ENCODE results near the gene EPHB2. TPM values are rescaled to one million over a fixed set of nuclear protein-coding genes. Genes with fewer than 3 reads are reported as not detected.

The EPHB2 gene
- total RNA-seq, 4 donors from 2014 or later, result 7.2 to 12.6 (median 9.1) TPM

GRCh38 chr1:22689505-22689904, 21.1 kb upstream of the EPHB2 start:
- no peaks in the 10 kb centered on the region for H3K36me3 ChIP-seq
- H3K4me3 ChIP-seq, result no peak overlapping the region
- DNase-seq (ENCODE audit: low spot score in 2 of 2), result no peak
- no peak overlapping the region for H3K27ac ChIP-seq
- no peaks in the 10 kb centered on the region for H3K4me1 ChIP-seq
- peaks cover 2 to 9% of the 10 kb centered on the region in 2 donors for H3K27me3 ChIP-seq
- TF ChIP-seq EP300 (IDR thresholded peaks at IDR 0.05) (no peak), POLR2A (IDR thresholded peaks at IDR 0.05) (no peak)
- TF ChIP-seq, protein P1, sequence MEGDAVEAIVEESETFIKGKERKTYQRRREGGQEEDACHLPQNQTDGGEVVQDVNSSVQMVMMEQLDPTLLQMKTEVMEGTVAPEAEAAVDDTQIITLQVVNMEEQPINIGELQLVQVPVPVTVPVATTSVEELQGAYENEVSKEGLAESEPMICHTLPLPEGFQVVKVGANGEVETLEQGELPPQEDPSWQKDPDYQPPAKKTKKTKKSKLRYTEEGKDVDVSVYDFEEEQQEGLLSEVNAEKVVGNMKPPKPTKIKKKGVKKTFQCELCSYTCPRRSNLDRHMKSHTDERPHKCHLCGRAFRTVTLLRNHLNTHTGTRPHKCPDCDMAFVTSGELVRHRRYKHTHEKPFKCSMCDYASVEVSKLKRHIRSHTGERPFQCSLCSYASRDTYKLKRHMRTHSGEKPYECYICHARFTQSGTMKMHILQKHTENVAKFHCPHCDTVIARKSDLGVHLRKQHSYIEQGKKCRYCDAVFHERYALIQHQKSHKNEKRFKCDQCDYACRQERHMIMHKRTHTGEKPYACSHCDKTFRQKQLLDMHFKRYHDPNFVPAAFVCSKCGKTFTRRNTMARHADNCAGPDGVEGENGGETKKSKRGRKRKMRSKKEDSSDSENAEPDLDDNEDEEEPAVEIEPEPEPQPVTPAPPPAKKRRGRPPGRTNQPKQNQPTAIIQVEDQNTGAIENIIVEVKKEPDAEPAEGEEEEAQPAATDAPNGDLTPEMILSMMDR (IDR thresholded peaks at IDR 0.05), result no peak
- 74 to 79% methylated on average over 11 of the region's 11 CpGs for WGBS, 2 donors
- no peaks in the 10 kb centered on the region for H3K9me3 ChIP-seq

DNA sequence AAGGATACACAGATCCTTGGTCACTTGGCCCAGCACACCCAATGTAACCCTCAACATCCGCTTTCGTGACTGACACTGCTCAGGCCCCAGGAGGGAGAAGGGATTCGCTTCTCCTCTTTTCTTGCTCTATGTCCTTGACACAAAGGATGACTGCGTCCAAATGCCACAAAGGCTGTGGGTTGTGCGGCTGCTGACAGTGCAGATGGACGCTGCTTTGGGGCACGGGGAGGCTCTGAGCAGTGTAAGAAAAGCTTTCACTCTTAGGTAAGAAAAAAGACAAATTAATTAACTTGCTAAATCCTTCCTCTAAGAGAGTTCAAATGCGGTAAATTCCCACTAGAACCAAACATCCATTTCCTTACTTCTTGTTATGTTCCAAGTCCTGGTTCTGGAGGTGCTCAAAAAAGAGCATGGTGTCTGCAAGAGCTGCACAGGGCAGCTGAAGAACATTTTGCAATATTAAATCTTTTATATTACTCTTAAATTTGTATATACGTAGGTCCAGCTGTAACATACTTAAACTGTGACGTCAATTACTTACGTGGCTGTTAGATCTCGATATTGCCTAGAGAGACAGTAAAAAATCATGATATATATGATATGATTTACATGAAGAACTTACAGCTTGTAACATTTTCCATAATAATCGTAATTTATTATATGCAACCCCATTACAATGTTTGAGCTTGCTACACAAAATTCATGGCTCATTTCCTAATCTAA, 19.4 kb upstream of the EPHB2 start:
- Histone ChIP-seq H3K36me3 (no peaks in the 10 kb centered on the region), H3K9me3 (no peaks in the 10 kb centered on the region), H3K4me1 (no peaks in the 10 kb centered on the region), H3K27me3 (peaks cover 0 to 2% of the 10 kb centered on the region in 2 donors), H3K4me3 (no peak overlapping the region), H3K27ac (no peak overlapping the region)
- no peak for TF ChIP-seq EP300 (IDR thresholded peaks at IDR 0.05)
- no peak for TF ChIP-seq POLR2A (IDR thresholded peaks at IDR 0.05)
- TF ChIP-seq, protein P1 (IDR thresholded peaks at IDR 0.05), result no peak
- 67 to 68% methylated on average over 13 of the region's 13 CpGs for whole genome bisulfite sequencing, 2 donors
- no peak for DNase-seq (ENCODE audit: low spot score in 2 of 2)

- DNase-seq (ENCODE audit: low spot score in 2 of 2), result no peak
- TF ChIP-seq, protein P1 (IDR thresholded peaks at IDR 0.05), result no peak
- TF ChIP-seq POLR2A (IDR thresholded peaks at IDR 0.05), result no peak
- no peak for TF ChIP-seq EP300 (IDR thresholded peaks at IDR 0.05)
Observed at GRCh38 chr1:22694172-22694571, 16.5 kb upstream of the EPHB2 start.

DNA sequence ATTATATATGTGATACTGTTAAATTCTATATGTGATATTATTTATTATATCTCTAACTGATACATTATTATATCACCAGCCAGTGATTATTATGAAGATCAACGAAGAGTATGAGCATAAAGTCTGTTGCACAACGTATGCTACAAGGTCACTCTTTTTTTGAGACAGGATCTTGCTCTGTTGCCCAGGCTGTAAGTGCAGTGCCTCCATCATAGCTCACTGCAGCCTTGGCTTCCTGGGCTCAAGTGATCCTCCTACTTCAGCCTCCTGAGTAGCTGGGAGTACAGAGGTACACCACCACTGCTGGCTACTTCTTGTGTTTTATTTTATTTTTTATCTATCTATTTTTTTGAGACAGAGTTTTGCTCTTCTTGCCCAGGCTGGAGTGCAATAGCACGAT, 14.0 kb upstream of the EPHB2 start:
- no peak for DNase-seq (ENCODE audit: low spot score in 2 of 2)
- 81 to 83% methylated on average over 3 of the region's 3 CpGs for WGBS, 2 donors
- TF ChIP-seq POLR2A (IDR thresholded peaks at IDR 0.05) (no peak), EP300 (IDR thresholded peaks at IDR 0.05) (no peak)
- TF ChIP-seq, protein P1 (IDR thresholded peaks at IDR 0.05), result no peak

More at GRCh38 chr1:22694172-22694571, 16.5 kb upstream of the EPHB2 start:
- no peaks in the 10 kb centered on the region for H3K36me3 ChIP-seq
- H3K9me3 ChIP-seq, result no peaks in the 10 kb centered on the region
- no peak overlapping the region for H3K27ac ChIP-seq
- 91% methylated on average over 5 of the region's 5 CpGs for WGBS, 2 donors
- no peaks in the 10 kb centered on the region for H3K4me1 ChIP-seq
- no peak overlapping the region for H3K4me3 ChIP-seq
- peaks cover 0 to 2% of the 10 kb centered on the region in 2 donors for H3K27me3 ChIP-seq

DNA sequence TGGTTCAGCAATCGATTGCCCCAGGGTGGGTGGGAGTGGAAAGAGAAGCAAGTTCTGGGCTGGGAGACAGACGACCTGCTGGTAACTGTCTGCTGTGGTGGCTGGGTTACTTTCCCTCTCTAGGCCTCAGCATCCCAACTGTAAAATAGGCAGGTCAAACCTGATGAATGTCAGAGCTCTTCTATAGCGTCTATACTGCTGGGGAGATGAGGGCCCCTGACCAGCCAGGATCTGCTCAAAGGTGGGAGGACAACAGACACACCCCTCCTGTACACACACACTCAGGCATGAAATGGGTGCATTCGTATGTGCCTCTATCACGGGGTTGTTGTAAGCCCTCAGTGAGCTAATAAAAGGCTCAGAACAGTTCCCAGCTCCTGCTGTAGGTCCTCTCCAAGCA, 12.7 kb upstream of the EPHB2 start:
- 74 to 76% methylated on average over 5 of the region's 5 CpGs for WGBS, 2 donors
- Histone ChIP-seq H3K9me3 (no peaks in the 10 kb centered on the region), H3K4me3 (no peak overlapping the region), H3K27ac (no peak overlapping the region), H3K27me3 (no peaks in the 10 kb centered on the region), H3K36me3 (no peaks in the 10 kb centered on the region), H3K4me1 (no peaks in the 10 kb centered on the region)
- TF ChIP-seq POLR2A (IDR thresholded peaks at IDR 0.05), result no peak
- TF ChIP-seq EP300 (IDR thresholded peaks at IDR 0.05), result no peak
- TF ChIP-seq, protein P1 (IDR thresholded peaks at IDR 0.05), result no peak
- DNase-seq (ENCODE audit: low spot score in 2 of 2), result no peak

More for the DNA sequence above, 14.0 kb upstream of the EPHB2 start:
- no peak overlapping the region for H3K27ac ChIP-seq
- no peaks in the 10 kb centered on the region for H3K36me3 ChIP-seq
- H3K27me3 ChIP-seq, result no peaks in the 10 kb centered on the region
- H3K4me3 ChIP-seq, result no peak overlapping the region
- H3K4me1 ChIP-seq, result no peaks in the 10 kb centered on the region
- no peaks in the 10 kb centered on the region for H3K9me3 ChIP-seq
